SK-N-SH (cell line): ENCODE results near the gene CELF5. TPM values are rescaled to one million over a fixed set of nuclear protein-coding genes. Genes with fewer than 3 reads are reported as not detected.
A peak's percentile ranks its signal among the peaks of the same experiment; 100 is the strongest.

Experiments
- CTCF ChIA-PET: fragments of 300-600, 350-600 bp; formaldehyde crosslinking; extraction: SDS; loops from one replicate; lab custom pipeline; 2021; lab: Yijun Ruan, JAX
- POLR2A ChIA-PET: fragments of 350-600 bp; sonication (Branson Sonifier 250); formaldehyde crosslinking; extraction: SDS; loops from one replicate; lab custom pipeline; 2020; ENCODE audit warnings: antibody characterized with exemption, inconsistent platforms; lab: Yijun Ruan, JAX
- DNase-seq: peaks from one replicate; pipeline ENCODE4 v3.0.0; 2012
- H2AFZ ChIP-seq: fragments of 200-600 bp; sonication (generic); 2 replicates; pipeline ENCODE4 v1.8.1; 2016; ENCODE audit warnings: antibody characterized with exemption, mild to moderate bottlenecking, low read depth
- H3F3A ChIP-seq: fragments of 200-600 bp; sonication (generic); replicated peaks from 2 replicates; pipeline ENCODE3; 2016; ENCODE audit warnings: antibody characterized with exemption, mild to moderate bottlenecking; ENCODE audit not compliant: insufficient read depth
- H3K27ac ChIP-seq, 2 experiments: fragments of 200-500 bp in 1 of 2; fragments of 200-600 bp in 1 of 2; sonication (Bioruptor generic) in 1 of 2; sonication (generic), shearing (Covaris generic) in 1 of 2; 2 replicates each; pipeline versions ENCODE4 v1.5.1 to v1.6.1; 2014 to 2016; ENCODE audit warnings: low read depth in 2 of 2, inconsistent platforms in 1 of 2, low read length in 1 of 2, mild to moderate bottlenecking in 1 of 2, mixed read lengths in 1 of 2
- H3K27me3 ChIP-seq: fragments of 200-600 bp; sonication (generic), shearing (Covaris generic); 2 replicates; pipeline ENCODE4 v1.6.1; 2016; ENCODE audit warnings: mixed run types; ENCODE audit not compliant: insufficient read depth
- H3K36me3 ChIP-seq, 2 experiments: fragments of 200-500 bp in 1 of 2; fragments of 200-600 bp in 1 of 2; sonication (Bioruptor generic) in 1 of 2; sonication (generic) in 1 of 2; replicated peaks in 1 of 2; 2 replicates each; pipeline versions ENCODE3 to v1.5.1; 2014 to 2016; ENCODE audit warnings: low read length in 1 of 2, mild to moderate bottlenecking in 1 of 2; ENCODE audit not compliant: insufficient read depth in 2 of 2, control insufficient read depth in 1 of 2
- H3K4me1 ChIP-seq, 2 experiments: fragments of 200-500 bp in 1 of 2; fragments of 200-600 bp in 1 of 2; sonication (Bioruptor generic) in 1 of 2; sonication (generic), shearing (Covaris generic) in 1 of 2; 2 replicates each; pipeline versions ENCODE4 v1.5.1 to v1.6.1; 2014 to 2016; ENCODE audit warnings: low read depth in 1 of 2, low read length in 1 of 2, mixed run types in 1 of 2; ENCODE audit not compliant: insufficient read depth in 2 of 2, control insufficient read depth in 1 of 2
- H3K4me2 ChIP-seq: fragments of 200-600 bp; sonication (generic), shearing (Covaris generic); 2 replicates; pipeline ENCODE4 v1.6.1; 2017; ENCODE audit warnings: mixed run types
- H3K4me3 ChIP-seq, 2 experiments: fragments of 200-500 bp in 1 of 2; fragments of 200-600 bp in 1 of 2; sonication (Bioruptor generic) in 1 of 2; sonication (generic), shearing (Covaris generic) in 1 of 2; 2 replicates each; pipeline versions ENCODE4 v1.5.1 to v1.8.1; 2014 to 2016; ENCODE audit warnings: low read depth in 2 of 2, inconsistent platforms in 1 of 2, low read length in 1 of 2, mild to moderate bottlenecking in 1 of 2, mixed read lengths in 1 of 2, moderate library complexity in 1 of 2
- H3K79me2 ChIP-seq: fragments of 200-600 bp; sonication (generic); 2 replicates; pipeline ENCODE4 v1.8.1; 2017; ENCODE audit warnings: mild to moderate bottlenecking; ENCODE audit not compliant: insufficient read depth
- H3K9ac ChIP-seq: fragments of 200-600 bp; sonication (generic); 2 replicates; pipeline ENCODE4 v1.6.1; 2017; ENCODE audit warnings: mixed run types
- H3K9me2 ChIP-seq: fragments of 200-600 bp; sonication (generic); 2 replicates; pipeline ENCODE4 v1.6.1; 2017; ENCODE audit warnings: mixed run types
- H3K9me3 ChIP-seq: fragments of 200-600 bp; sonication (generic); 2 replicates; pipeline ENCODE4 v1.6.1; 2017; ENCODE audit warnings: mixed run types, mild to moderate bottlenecking, moderate library complexity
- H4K20me1 ChIP-seq: fragments of 200-600 bp; sonication (generic); 2 replicates; pipeline ENCODE4 v1.6.1; 2017; ENCODE audit warnings: mild to moderate bottlenecking, mixed run types; ENCODE audit not compliant: insufficient read depth
- CHD2 ChIP-seq: fragments of 150-350 bp; IDR thresholded peaks from 2 replicates; pipeline ENCODE4 v1.6.1; 2018; ENCODE audit warnings: low read length; ENCODE audit not compliant: partially characterized antibody
- FOXJ3 ChIP-seq: sonication (generic); formaldehyde crosslinking; IDR thresholded peaks from 2 replicates; pipeline ENCODE4 v1.5.1; 2020; ENCODE audit warnings: mild to moderate bottlenecking, missing genetic modification reagents
- FOXM1 ChIP-seq: IDR thresholded peaks from 2 replicates; pipeline ENCODE4 v1.4.0; 2012; ENCODE audit warnings: low read depth, mild to moderate bottlenecking
- NFIC ChIP-seq: IDR thresholded peaks from 2 replicates; pipeline ENCODE4 v1.4.0; 2012; ENCODE audit warnings: borderline replicate concordance
- NRF1 ChIP-seq: IDR thresholded peaks from 2 replicates; pipeline ENCODE4 v1.6.1; 2012; ENCODE audit warnings: low read depth, mild to moderate bottlenecking, low read length
- POLR2AphosphoS5 ChIP-seq: IDR thresholded peaks from 2 replicates; pipeline ENCODE4 v1.6.1; 2012; ENCODE audit warnings: low read depth, low read length
- RAD21 ChIP-seq: IDR thresholded peaks from 2 replicates; pipeline ENCODE4 v1.6.1; 2012; ENCODE audit warnings: mild to moderate bottlenecking, low read length
- RCOR1 ChIP-seq: fragments of 150-350 bp; IDR thresholded peaks from 2 replicates; pipeline ENCODE4 v1.6.1; 2017; ENCODE audit warnings: antibody characterized with exemption, low read length
- RFX5 ChIP-seq: IDR thresholded peaks from 2 replicates; pipeline ENCODE4 v1.6.1; 2012; ENCODE audit warnings: mild to moderate bottlenecking, improper control_type of control experiment, low read length
- RXRA ChIP-seq: IDR thresholded peaks from 2 replicates; pipeline ENCODE4 v1.4.0; 2012; ENCODE audit warnings: low read depth, mild to moderate bottlenecking, borderline replicate concordance
- TAF1 ChIP-seq: IDR thresholded peaks from 2 replicates; pipeline ENCODE4 v1.6.1; 2012; ENCODE audit warnings: low read depth, mild to moderate bottlenecking, low read length, moderate library complexity, borderline replicate concordance
- TCF12 ChIP-seq: IDR thresholded peaks from 2 replicates; pipeline ENCODE4 v1.4.0; 2012
- YY1 ChIP-seq: IDR thresholded peaks from 2 replicates; pipeline ENCODE4 v1.4.0; 2012; ENCODE audit warnings: low read depth, mild to moderate bottlenecking
- WGBS: methylation state at CpG from one replicate; pipeline ENCODE4 v1.1.6; 2017; ENCODE audit warnings: low lambda C conversion rate; 5-methylcytosine and 5-hydroxymethylcytosine counted together
- polyA plus RNA-seq, 3 experiments: library from polyadenylated mRNA; depleted of rRNA; stranded (reverse); fragments of >200 nt; gene quantifications; 2 replicates each; pipeline ENCODE4 v1.2.3, GENCODE V29; 2012
- TF ChIP-seq, protein P1 (sequence below): IDR thresholded peaks from 2 replicates; pipeline ENCODE4 v1.6.1; 2012; ENCODE audit warnings: mild to moderate bottlenecking, low read depth, low read length, moderate library complexity
- TF ChIP-seq, protein P2 (sequence below): fragments of 150-350 bp; IDR thresholded peaks from 2 replicates; pipeline ENCODE4 v1.6.1; 2017; ENCODE audit warnings: antibody characterized with exemption, low read length, low read depth, borderline replicate concordance
- TF ChIP-seq, protein P3 (sequence below): fragments of 200-600 bp; sonication (generic); IDR thresholded peaks from 2 replicates; pipeline ENCODE4 v1.6.1; 2017; ENCODE audit warnings: antibody characterized with exemption, mild to moderate bottlenecking, moderate library complexity
- TF ChIP-seq, protein P4 (sequence below): IDR thresholded peaks from 2 replicates; pipeline ENCODE4 v1.4.0; 2012; ENCODE audit warnings: low read depth, borderline replicate concordance
- TF ChIP-seq, protein P5 (sequence below): IDR thresholded peaks from 2 replicates; pipeline ENCODE4 v1.4.0; 2012; ENCODE audit warnings: low read depth, borderline replicate concordance

Gene CELF5
- polyA plus RNA-seq, 1 of the 3 experiments (the other 2 are of a cell fraction) = 0.33 TPM

DNA sequence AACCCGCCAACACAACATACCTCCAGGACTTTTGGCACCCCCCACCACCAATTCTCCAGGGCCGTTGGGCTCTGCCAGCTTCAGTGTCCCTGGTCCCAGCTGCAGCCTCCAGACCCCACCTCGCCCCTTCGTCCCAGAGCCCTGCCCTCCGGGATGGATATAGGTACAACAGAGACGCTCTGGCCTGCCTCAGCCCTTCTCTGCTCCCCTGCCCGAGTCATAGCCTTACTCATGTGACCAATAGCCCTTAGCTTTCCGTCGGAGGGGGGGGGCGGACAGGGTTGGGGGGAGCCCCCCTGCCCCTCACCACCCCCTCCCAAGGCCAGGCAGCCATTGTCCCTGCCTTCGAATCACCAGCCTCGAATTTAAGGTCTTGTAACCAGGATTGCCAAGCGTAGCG is 71.1 kb downstream of the CELF5 start:
- no peaks in the 10 kb centered on the region for H3K79me2 ChIP-seq
- no peaks in the 10 kb centered on the region for H3K9me2 ChIP-seq
- no peak overlapping the region for H3K27ac ChIP-seq
- peaks cover 36% of the 10 kb centered on the region; the same call in 1 of the 2 replicates for H3K27me3 ChIP-seq
- DNase-seq = peak; percentile 30
- no peak for TF ChIP-seq YY1
- TF ChIP-seq, protein P1, sequence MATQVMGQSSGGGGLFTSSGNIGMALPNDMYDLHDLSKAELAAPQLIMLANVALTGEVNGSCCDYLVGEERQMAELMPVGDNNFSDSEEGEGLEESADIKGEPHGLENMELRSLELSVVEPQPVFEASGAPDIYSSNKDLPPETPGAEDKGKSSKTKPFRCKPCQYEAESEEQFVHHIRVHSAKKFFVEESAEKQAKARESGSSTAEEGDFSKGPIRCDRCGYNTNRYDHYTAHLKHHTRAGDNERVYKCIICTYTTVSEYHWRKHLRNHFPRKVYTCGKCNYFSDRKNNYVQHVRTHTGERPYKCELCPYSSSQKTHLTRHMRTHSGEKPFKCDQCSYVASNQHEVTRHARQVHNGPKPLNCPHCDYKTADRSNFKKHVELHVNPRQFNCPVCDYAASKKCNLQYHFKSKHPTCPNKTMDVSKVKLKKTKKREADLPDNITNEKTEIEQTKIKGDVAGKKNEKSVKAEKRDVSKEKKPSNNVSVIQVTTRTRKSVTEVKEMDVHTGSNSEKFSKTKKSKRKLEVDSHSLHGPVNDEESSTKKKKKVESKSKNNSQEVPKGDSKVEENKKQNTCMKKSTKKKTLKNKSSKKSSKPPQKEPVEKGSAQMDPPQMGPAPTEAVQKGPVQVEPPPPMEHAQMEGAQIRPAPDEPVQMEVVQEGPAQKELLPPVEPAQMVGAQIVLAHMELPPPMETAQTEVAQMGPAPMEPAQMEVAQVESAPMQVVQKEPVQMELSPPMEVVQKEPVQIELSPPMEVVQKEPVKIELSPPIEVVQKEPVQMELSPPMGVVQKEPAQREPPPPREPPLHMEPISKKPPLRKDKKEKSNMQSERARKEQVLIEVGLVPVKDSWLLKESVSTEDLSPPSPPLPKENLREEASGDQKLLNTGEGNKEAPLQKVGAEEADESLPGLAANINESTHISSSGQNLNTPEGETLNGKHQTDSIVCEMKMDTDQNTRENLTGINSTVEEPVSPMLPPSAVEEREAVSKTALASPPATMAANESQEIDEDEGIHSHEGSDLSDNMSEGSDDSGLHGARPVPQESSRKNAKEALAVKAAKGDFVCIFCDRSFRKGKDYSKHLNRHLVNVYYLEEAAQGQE = no peak
- TF ChIP-seq, protein P2, sequence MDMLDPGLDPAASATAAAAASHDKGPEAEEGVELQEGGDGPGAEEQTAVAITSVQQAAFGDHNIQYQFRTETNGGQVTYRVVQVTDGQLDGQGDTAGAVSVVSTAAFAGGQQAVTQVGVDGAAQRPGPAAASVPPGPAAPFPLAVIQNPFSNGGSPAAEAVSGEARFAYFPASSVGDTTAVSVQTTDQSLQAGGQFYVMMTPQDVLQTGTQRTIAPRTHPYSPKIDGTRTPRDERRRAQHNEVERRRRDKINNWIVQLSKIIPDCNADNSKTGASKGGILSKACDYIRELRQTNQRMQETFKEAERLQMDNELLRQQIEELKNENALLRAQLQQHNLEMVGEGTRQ = no peak
- no peak for TF ChIP-seq FOXM1
- TF ChIP-seq, protein P3, sequence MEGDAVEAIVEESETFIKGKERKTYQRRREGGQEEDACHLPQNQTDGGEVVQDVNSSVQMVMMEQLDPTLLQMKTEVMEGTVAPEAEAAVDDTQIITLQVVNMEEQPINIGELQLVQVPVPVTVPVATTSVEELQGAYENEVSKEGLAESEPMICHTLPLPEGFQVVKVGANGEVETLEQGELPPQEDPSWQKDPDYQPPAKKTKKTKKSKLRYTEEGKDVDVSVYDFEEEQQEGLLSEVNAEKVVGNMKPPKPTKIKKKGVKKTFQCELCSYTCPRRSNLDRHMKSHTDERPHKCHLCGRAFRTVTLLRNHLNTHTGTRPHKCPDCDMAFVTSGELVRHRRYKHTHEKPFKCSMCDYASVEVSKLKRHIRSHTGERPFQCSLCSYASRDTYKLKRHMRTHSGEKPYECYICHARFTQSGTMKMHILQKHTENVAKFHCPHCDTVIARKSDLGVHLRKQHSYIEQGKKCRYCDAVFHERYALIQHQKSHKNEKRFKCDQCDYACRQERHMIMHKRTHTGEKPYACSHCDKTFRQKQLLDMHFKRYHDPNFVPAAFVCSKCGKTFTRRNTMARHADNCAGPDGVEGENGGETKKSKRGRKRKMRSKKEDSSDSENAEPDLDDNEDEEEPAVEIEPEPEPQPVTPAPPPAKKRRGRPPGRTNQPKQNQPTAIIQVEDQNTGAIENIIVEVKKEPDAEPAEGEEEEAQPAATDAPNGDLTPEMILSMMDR = no peak
- TF ChIP-seq POLR2AphosphoS5 = no peak
- TF ChIP-seq NFIC = no peak
- TF ChIP-seq TAF1 = no peak
- TF ChIP-seq RFX5 = no peak
- TF ChIP-seq, protein P4, sequence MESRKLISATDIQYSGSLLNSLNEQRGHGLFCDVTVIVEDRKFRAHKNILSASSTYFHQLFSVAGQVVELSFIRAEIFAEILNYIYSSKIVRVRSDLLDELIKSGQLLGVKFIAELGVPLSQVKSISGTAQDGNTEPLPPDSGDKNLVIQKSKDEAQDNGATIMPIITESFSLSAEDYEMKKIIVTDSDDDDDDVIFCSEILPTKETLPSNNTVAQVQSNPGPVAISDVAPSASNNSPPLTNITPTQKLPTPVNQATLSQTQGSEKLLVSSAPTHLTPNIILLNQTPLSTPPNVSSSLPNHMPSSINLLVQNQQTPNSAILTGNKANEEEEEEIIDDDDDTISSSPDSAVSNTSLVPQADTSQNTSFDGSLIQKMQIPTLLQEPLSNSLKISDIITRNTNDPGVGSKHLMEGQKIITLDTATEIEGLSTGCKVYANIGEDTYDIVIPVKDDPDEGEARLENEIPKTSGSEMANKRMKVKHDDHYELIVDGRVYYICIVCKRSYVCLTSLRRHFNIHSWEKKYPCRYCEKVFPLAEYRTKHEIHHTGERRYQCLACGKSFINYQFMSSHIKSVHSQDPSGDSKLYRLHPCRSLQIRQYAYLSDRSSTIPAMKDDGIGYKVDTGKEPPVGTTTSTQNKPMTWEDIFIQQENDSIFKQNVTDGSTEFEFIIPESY = no peak
- no peak for TF ChIP-seq NRF1
- no peak for TF ChIP-seq RAD21
- TF ChIP-seq, protein P5, sequence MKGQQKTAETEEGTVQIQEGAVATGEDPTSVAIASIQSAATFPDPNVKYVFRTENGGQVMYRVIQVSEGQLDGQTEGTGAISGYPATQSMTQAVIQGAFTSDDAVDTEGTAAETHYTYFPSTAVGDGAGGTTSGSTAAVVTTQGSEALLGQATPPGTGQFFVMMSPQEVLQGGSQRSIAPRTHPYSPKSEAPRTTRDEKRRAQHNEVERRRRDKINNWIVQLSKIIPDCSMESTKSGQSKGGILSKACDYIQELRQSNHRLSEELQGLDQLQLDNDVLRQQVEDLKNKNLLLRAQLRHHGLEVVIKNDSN = no peak
- no peak for TF ChIP-seq TCF12
- TF ChIP-seq CHD2 = no peak
- no peak for TF ChIP-seq RCOR1
- no peak for TF ChIP-seq FOXJ3 (CRISPR knock-in tag)
- no peak for TF ChIP-seq RXRA
- H3F3A ChIP-seq = no peaks in the 10 kb centered on the region
- H3K4me2 ChIP-seq = no peak overlapping the region
- ChIA-PET CTCF (interaction anchor here (3.0 kb wide), 1 partner anchor 9 kb away, joined by 22 read pairs; no protein-coding TSS in a partner anchor), POLR2A (interaction anchor here (0.6 kb wide), 2 partner anchors 19 to 122 kb away, joined by 3 read pairs; no protein-coding TSS in a partner anchor)
- H3K4me1 ChIP-seq = no peaks in the 10 kb centered on the region
- 64% methylated on average over 14 of the region's 14 CpGs for WGBS
- H3K4me3 ChIP-seq = no peak overlapping the region
- no peaks in the 10 kb centered on the region for H3K9me3 ChIP-seq
- H3K9ac ChIP-seq = no peak overlapping the region
- no peaks in the 10 kb centered on the region for H3K36me3 ChIP-seq
- no peak overlapping the region for H2AFZ ChIP-seq
- no peaks in the 10 kb centered on the region for H4K20me1 ChIP-seq
